Measurements from ENCODE around the gene IER2.

GRCh38 chr19:13171146-13171545, 20.9 kb downstream of the IER2 start:
- TF ChIP-seq, protein P1, sequence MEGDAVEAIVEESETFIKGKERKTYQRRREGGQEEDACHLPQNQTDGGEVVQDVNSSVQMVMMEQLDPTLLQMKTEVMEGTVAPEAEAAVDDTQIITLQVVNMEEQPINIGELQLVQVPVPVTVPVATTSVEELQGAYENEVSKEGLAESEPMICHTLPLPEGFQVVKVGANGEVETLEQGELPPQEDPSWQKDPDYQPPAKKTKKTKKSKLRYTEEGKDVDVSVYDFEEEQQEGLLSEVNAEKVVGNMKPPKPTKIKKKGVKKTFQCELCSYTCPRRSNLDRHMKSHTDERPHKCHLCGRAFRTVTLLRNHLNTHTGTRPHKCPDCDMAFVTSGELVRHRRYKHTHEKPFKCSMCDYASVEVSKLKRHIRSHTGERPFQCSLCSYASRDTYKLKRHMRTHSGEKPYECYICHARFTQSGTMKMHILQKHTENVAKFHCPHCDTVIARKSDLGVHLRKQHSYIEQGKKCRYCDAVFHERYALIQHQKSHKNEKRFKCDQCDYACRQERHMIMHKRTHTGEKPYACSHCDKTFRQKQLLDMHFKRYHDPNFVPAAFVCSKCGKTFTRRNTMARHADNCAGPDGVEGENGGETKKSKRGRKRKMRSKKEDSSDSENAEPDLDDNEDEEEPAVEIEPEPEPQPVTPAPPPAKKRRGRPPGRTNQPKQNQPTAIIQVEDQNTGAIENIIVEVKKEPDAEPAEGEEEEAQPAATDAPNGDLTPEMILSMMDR (IDR thresholded peaks at IDR 0.05) = no peak
- TF ChIP-seq POLR2A (IDR thresholded peaks at IDR 0.05) = no peak

Data from heart left ventricle (tissue), 13 donors.